ENCODE results near the gene SVEP1. TPM values are rescaled to one million over a fixed set of nuclear protein-coding genes. Genes with fewer than 3 reads are reported as not detected.

The SVEP1 gene
- total and polyA plus RNA-seq, 2 of the 13 experiments (the other 11 are each of a cell fraction or from before 2014, with no cell fraction given), result not detected

- H3K27ac ChIP-seq (ENCODE audit: extremely low read length, insufficient read depth, low read length), result no peak overlapping the region
- H3K36me3 ChIP-seq (replicated peaks in 1 of 2; ENCODE audit: control insufficient read depth in 1 of 2, insufficient read depth in 2 of 2, low read length in 2 of 2), result no peaks in the 10 kb centered on the region
- H4K20me1 ChIP-seq (ENCODE audit: insufficient read depth, low read length), result no peaks in the 10 kb centered on the region
- no peak overlapping the region for H3K9ac ChIP-seq (ENCODE audit: insufficient read depth, low read depth, low read length)
- in situ Hi-C loops (cut with HindIII; ENCODE audit: extremely low pct_ligation_motif_present, low pct_unique_long_range_greater_than_20kb), result no loop called here
- FAIRE-seq, result no peak
- BruUV-seq (replicated peaks), result no TSS peak
- ChIA-PET CTCF (ENCODE audit: low intra/inter-chr PET ratio, low total read pairs) (no interaction called here), POLR2A (no interaction called here)
- TF ChIP-seq ZFP36 (IDR thresholded peaks at IDR 0.05; ENCODE audit: borderline replicate concordance, low read depth, low read length, partially characterized antibody), result no peak
- TF ChIP-seq RELA (CRISPR knock-in tag; IDR thresholded peaks at IDR 0.05), result no peak
- no peak for TF ChIP-seq SRSF1 (optimal IDR thresholded peaks at IDR 0.05; ENCODE audit: low read depth, low read length)
- no peak for TF ChIP-seq ISL2 (CRISPR knock-in tag; IDR thresholded peaks at IDR 0.05)
- TF ChIP-seq ZNF282 (IDR thresholded peaks at IDR 0.05; ENCODE audit: partially characterized antibody), result no peak
- TF ChIP-seq ZNF142 (CRISPR knock-in tag; IDR thresholded peaks at IDR 0.05), result no peak
- TF ChIP-seq ATF3 (CRISPR knock-in tag; IDR thresholded peaks at IDR 0.05), result no peak
- no peak for TF ChIP-seq DMAP1 (CRISPR knock-in tag; IDR thresholded peaks at IDR 0.05)
- no peak for TF ChIP-seq HNRNPL (IDR thresholded peaks at IDR 0.05; ENCODE audit: low read depth, low read length)
- TF ChIP-seq KDM6A (CRISPR knock-in tag; IDR thresholded peaks at IDR 0.05; ENCODE audit: low read depth), result no peak
- TF ChIP-seq MAFK (conservative IDR thresholded peaks at IDR 0.05 in 1 of 2, IDR thresholded peaks at IDR 0.05 in 1 of 2; ENCODE audit: low read length in 2 of 2), result no peak
- TF ChIP-seq ZNF776 (CRISPR knock-in tag; IDR thresholded peaks at IDR 0.05), result no peak
- no peak for TF ChIP-seq ZFX (CRISPR knock-in tag; IDR thresholded peaks at IDR 0.05; ENCODE audit: low read depth)
- TF ChIP-seq ZNF737 (CRISPR knock-in tag; IDR thresholded peaks at IDR 0.05; ENCODE audit: borderline replicate concordance), result no peak
- DNase-seq (ENCODE audit: low spot score), result no peak
- intact Hi-C loops (cut with micrococcal nuclease; ENCODE audit: unreplicated experiment), result no loop called here
- H3K4me2 ChIP-seq (ENCODE audit: low read depth, low read length), result no peak overlapping the region
- no peak overlapping the region for H2AFZ ChIP-seq (ENCODE audit: low read length)
- no peak for ATAC-seq
- H3K27me3 ChIP-seq (ENCODE audit: control insufficient read depth in 1 of 2, insufficient read depth in 2 of 2, low read length in 2 of 2), result no peaks in the 10 kb centered on the region
- no peak overlapping the region for H3K4me3 ChIP-seq (replicated peaks in 1 of 3; ENCODE audit: insufficient read depth in 1 of 3, low read depth in 2 of 3, low read length in 3 of 3)
- no peaks in the 10 kb centered on the region for H3K4me1 ChIP-seq (ENCODE audit: insufficient read depth, low read length)
- 63% methylated on average over 3 of the region's 3 CpGs for WGBS (ENCODE audit: low lambda C conversion rate)
- H3K9me3 ChIP-seq (ENCODE audit: low read length), result no peaks in the 10 kb centered on the region
- no peaks in the 10 kb centered on the region for H3K79me2 ChIP-seq (ENCODE audit: insufficient read depth, low read length)
Measured at GRCh38 chr9:110502842-110503241, 76.7 kb downstream of the SVEP1 start.

Data from HepG2 (cell line).